Gastrocnemius medialis (tissue), 4 donors: ENCODE results near the gene KCNAB1. TPM values are rescaled to one million over a fixed set of nuclear protein-coding genes. Genes with fewer than 3 reads are reported as not detected.
"Not testable (repeated sequence)": the region's sequence is repeated elsewhere in the genome, so short reads cannot be mapped to it uniquely, and the experiment has no call there.

Source experiments
- ATAC-seq, 2 donors: fragments of 150-250 bp; one replicate each; pipeline ENCODE4 v1.9.1; 2016
- DNase-seq, 2 donors: peaks; one replicate each; pipeline ENCODE4 v3.0.0-alpha.2; 2019
- H3K27ac ChIP-seq, 4 donors: fragments of 200-600 bp; sonication (generic); 1 replicate in 1 of 4; 2 replicates in 3 of 4; pipeline ENCODE4 v1.5.1; 2016 to 2018; ENCODE audit warnings: mild to moderate bottlenecking in 2 of 4, moderate library complexity in 1 of 4
- H3K27me3 ChIP-seq, 3 donors: fragments of 200-600 bp; sonication (generic) in 2 of 3; 1 replicate in 1 of 3; 2 replicates in 2 of 3; pipeline versions ENCODE4 v1.5.1 to v1.6.0; 2016 to 2019; ENCODE audit warnings: mild to moderate bottlenecking in 1 of 3, moderate library complexity in 1 of 3
- H3K36me3 ChIP-seq, 2 donors: fragments of 200-600 bp; sonication (generic) in 1 of 2; one replicate each; pipeline ENCODE4 v1.5.1; 2017 to 2018
- H3K4me1 ChIP-seq, 2 donors: fragments of 200-600 bp; sonication (generic) in 1 of 2; one replicate each; pipeline ENCODE4 v1.5.1; 2016 to 2017; ENCODE audit warnings: mild to moderate bottlenecking in 2 of 2
- H3K4me3 ChIP-seq, 4 donors: fragments of 200-600 bp; sonication (generic) in 3 of 4; 1 replicate in 1 of 4; 2 replicates in 3 of 4; pipeline ENCODE4 v1.5.1; 2016 to 2019; ENCODE audit warnings: mild to moderate bottlenecking in 2 of 4
- H3K9me3 ChIP-seq, 3 donors: fragments of 200-600 bp; sonication (generic) in 2 of 3; 1 replicate in 1 of 3; 2 replicates in 2 of 3; pipeline ENCODE4 v1.5.1; 2016 to 2019
- CTCF ChIP-seq, 5 experiments: fragments of 450-650 bp in 3 of 5; fragments of 200-600 bp in 2 of 5; sonication (generic) in 2 of 5; IDR thresholded peaks in 4 of 5; conservative IDR thresholded peaks in 1 of 5; 1 replicate in 4 of 5; 2 replicates in 1 of 5; pipeline ENCODE4 v1.5.1; 2016 to 2019; ENCODE audit warnings: antibody characterized with exemption in 5 of 5, mild to moderate bottlenecking in 3 of 5, moderate library complexity in 3 of 5
- POLR2A ChIP-seq, 2 donors: fragments of 450-650 bp; IDR thresholded peaks; one replicate each; pipeline ENCODE4 v1.6.1; 2017; ENCODE audit warnings: antibody characterized with exemption in 2 of 2, mild to moderate bottlenecking in 2 of 2, moderate library complexity in 2 of 2
- in situ Hi-C, 4 donors: fragments of 200-750 bp; cut with MboI; loops; one replicate each; pipeline versions ENCODE4 v1.15.0 to v1.8.0; 2017; ENCODE audit warnings: low sequenced_read_pairs in 4 of 4
- intact Hi-C: fragments of 100-400 bp; cut with DNase I; formaldehyde crosslinking; loops from one replicate; pipeline ENCODE4 v1.15.1; 2023; ENCODE audit warnings: low total_unique reads
- total RNA-seq, 4 donors: library from RNA; depleted of rRNA; stranded (reverse); fragments of >200 nt; gene quantifications; one replicate each; pipeline versions ENCODE4 v1.1.0 to v1.2.3, GENCODE V29; 2016

The KCNAB1 gene
- 1 to 10 TPM in 3 of 4 donors, under 1 TPM in 1; 0.46 to 3.6 (median 1.9) TPM for total RNA-seq

GRCh38 chr3:156120528-156121251, at the start of gene KCNAB1:
Gene KCNAB1 (plus strand): TSS chr3:156120578.
- Histone ChIP-seq H3K27ac (no peak within 1 kb of the TSS), H3K9me3 (no peaks in the 10 kb centered on the region), H3K4me3 (peak within 1 kb of the TSS in 1 of 4 donors; percentile 18), H3K4me1 (no peaks in the 10 kb centered on the region), H3K27me3 (no peaks in the 10 kb centered on the region), H3K36me3 (no peaks in the 10 kb centered on the region)
- ATAC-seq, result no peak
- DNase-seq, result no peak
- intact Hi-C loops (no loop called here), in situ Hi-C loops (no loop called here)
- TF ChIP-seq CTCF (IDR thresholded peaks at IDR 0.05 in 4 of 5, conservative IDR thresholded peaks at IDR 0.05 in 1 of 5) (no peak), POLR2A (IDR thresholded peaks at IDR 0.05) (no peak)

GRCh38 chr3:156071031-156071430, 49.3 kb upstream of the KCNAB1 start:
- DNase-seq, result no peak
- ATAC-seq, result no peak
- no peak overlapping the region for H3K27ac ChIP-seq
- intact Hi-C loops (no loop called here), in situ Hi-C loops (no loop called here)
- H3K36me3 ChIP-seq, result no peaks in the 10 kb centered on the region
- no peaks in the 10 kb centered on the region for H3K27me3 ChIP-seq
- H3K4me3 ChIP-seq, result no peak overlapping the region
- no peaks in the 10 kb centered on the region for H3K4me1 ChIP-seq
- TF ChIP-seq CTCF (IDR thresholded peaks at IDR 0.05 in 4 of 5, conservative IDR thresholded peaks at IDR 0.05 in 1 of 5) (no peak), POLR2A (IDR thresholded peaks at IDR 0.05) (no peak)
- H3K9me3 ChIP-seq, result no peaks in the 10 kb centered on the region

GRCh38 chr3:156072950-156073657, 47.3 kb upstream of the KCNAB1 start:
- DNase-seq, in situ Hi-C loops, H3K9me3 ChIP-seq, H3K36me3 ChIP-seq, H3K27me3 ChIP-seq, H3K4me1 ChIP-seq, H3K4me3 ChIP-seq, intact Hi-C loops, H3K27ac ChIP-seq, ATAC-seq: not testable (repeated sequence)

GRCh38 chr3:156090126-156090525, 30.3 kb upstream of the KCNAB1 start:
- in situ Hi-C loops (no loop called here), intact Hi-C loops (no loop called here)
- Histone ChIP-seq H3K27me3 (no peaks in the 10 kb centered on the region), H3K9me3 (no peaks in the 10 kb centered on the region), H3K4me3 (no peak overlapping the region), H3K36me3 (no peaks in the 10 kb centered on the region), H3K27ac (no peak overlapping the region), H3K4me1 (no peaks in the 10 kb centered on the region)
- no peak for TF ChIP-seq POLR2A (IDR thresholded peaks at IDR 0.05)
- no peak for TF ChIP-seq CTCF (IDR thresholded peaks at IDR 0.05 in 4 of 5, conservative IDR thresholded peaks at IDR 0.05 in 1 of 5)
- ATAC-seq, result no peak
- no peak for DNase-seq

GRCh38 chr3:156093964-156094363, 26.4 kb upstream of the KCNAB1 start:
- Histone ChIP-seq H3K4me1 (no peaks in the 10 kb centered on the region), H3K4me3 (no peak overlapping the region), H3K27ac (no peak overlapping the region), H3K27me3 (no peaks in the 10 kb centered on the region), H3K36me3 (no peaks in the 10 kb centered on the region), H3K9me3 (no peaks in the 10 kb centered on the region)
- intact Hi-C loops (no loop called here), in situ Hi-C loops (no loop called here)
- TF ChIP-seq CTCF (IDR thresholded peaks at IDR 0.05 in 4 of 5, conservative IDR thresholded peaks at IDR 0.05 in 1 of 5) (no peak), POLR2A (IDR thresholded peaks at IDR 0.05) (no peak)
- ATAC-seq (no peak), DNase-seq (no peak)
